Measurements from ENCODE around the gene MPO. TPM values are rescaled to one million over a fixed set of nuclear protein-coding genes. Genes with fewer than 3 reads are reported as not detected.

Gene MPO
- total RNA-seq, 1 experiment from 2014 or later, result not detected

DNA sequence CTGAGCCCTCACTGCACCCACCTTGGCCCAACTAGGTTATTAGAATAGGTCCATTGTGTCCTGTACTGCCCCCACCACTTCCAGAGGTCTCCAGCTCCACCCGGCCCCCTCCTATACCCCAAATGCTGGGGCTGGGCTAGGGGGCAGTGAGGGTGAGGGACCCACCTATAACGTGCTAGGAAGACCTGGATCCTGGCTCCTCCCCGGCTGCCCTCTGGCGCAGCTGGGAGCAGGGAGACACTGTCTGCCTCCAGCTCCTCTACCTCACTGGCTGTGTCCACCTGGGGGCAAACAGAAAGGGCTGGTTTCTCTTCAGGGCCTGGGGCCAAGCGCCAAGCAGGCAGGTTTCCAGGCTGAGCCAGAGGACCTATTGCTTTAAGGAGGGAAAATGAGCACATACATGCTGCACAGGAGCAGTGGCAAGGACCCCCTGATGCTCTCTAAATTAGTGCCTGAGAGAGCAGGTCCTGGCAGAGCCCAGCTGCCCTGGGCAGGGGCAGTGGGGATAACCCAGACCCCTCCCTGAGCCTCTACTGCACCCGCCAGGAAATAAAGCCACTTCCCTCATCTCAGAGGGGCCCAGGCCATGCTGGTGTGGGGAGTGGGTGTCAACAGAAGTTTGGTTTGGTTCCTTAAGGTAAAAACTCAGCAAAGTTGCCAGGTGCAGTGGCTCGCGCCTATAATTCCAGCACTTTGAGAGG is 35.7 kb upstream of the MPO start:
- H3K9me3 Mint-ChIP-seq, result no peaks in the 10 kb centered on the region
- no peak overlapping the region for H3K4me3 Mint-ChIP-seq
- TF ChIP-seq, protein P1, sequence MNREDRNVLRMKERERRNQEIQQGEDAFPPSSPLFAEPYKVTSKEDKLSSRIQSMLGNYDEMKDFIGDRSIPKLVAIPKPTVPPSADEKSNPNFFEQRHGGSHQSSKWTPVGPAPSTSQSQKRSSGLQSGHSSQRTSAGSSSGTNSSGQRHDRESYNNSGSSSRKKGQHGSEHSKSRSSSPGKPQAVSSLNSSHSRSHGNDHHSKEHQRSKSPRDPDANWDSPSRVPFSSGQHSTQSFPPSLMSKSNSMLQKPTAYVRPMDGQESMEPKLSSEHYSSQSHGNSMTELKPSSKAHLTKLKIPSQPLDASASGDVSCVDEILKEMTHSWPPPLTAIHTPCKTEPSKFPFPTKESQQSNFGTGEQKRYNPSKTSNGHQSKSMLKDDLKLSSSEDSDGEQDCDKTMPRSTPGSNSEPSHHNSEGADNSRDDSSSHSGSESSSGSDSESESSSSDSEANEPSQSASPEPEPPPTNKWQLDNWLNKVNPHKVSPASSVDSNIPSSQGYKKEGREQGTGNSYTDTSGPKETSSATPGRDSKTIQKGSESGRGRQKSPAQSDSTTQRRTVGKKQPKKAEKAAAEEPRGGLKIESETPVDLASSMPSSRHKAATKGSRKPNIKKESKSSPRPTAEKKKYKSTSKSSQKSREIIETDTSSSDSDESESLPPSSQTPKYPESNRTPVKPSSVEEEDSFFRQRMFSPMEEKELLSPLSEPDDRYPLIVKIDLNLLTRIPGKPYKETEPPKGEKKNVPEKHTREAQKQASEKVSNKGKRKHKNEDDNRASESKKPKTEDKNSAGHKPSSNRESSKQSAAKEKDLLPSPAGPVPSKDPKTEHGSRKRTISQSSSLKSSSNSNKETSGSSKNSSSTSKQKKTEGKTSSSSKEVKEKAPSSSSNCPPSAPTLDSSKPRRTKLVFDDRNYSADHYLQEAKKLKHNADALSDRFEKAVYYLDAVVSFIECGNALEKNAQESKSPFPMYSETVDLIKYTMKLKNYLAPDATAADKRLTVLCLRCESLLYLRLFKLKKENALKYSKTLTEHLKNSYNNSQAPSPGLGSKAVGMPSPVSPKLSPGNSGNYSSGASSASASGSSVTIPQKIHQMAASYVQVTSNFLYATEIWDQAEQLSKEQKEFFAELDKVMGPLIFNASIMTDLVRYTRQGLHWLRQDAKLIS (CRISPR knock-in tag; IDR thresholded peaks at IDR 0.05; ENCODE audit: borderline replicate concordance), result no peak
- TF ChIP-seq, protein P2, sequence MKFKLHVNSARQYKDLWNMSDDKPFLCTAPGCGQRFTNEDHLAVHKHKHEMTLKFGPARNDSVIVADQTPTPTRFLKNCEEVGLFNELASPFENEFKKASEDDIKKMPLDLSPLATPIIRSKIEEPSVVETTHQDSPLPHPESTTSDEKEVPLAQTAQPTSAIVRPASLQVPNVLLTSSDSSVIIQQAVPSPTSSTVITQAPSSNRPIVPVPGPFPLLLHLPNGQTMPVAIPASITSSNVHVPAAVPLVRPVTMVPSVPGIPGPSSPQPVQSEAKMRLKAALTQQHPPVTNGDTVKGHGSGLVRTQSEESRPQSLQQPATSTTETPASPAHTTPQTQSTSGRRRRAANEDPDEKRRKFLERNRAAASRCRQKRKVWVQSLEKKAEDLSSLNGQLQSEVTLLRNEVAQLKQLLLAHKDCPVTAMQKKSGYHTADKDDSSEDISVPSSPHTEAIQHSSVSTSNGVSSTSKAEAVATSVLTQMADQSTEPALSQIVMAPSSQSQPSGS (CRISPR knock-in tag; IDR thresholded peaks at IDR 0.05; ENCODE audit: borderline replicate concordance, low read depth), result no peak
- TF ChIP-seq CREM (CRISPR knock-in tag; IDR thresholded peaks at IDR 0.05) (no peak), SP1 (CRISPR knock-in tag; conservative IDR thresholded peaks at IDR 0.05) (no peak), FOXJ3 (CRISPR knock-in tag; IDR thresholded peaks at IDR 0.05; ENCODE audit: borderline replicate concordance) (no peak), ZNF121 (CRISPR knock-in tag; IDR thresholded peaks at IDR 0.05) (no peak), ZNF263 (CRISPR knock-in tag; IDR thresholded peaks at IDR 0.05; ENCODE audit: low read depth) (no peak), PRRX2 (CRISPR knock-in tag; IDR thresholded peaks at IDR 0.05) (no peak), EMX1 (CRISPR knock-in tag; IDR thresholded peaks at IDR 0.05) (no peak), SMAD4 (CRISPR knock-in tag; IDR thresholded peaks at IDR 0.05) (no peak), NFE2L1 (CRISPR knock-in tag; IDR thresholded peaks at IDR 0.05) (no peak)
- TF ChIP-seq, protein P3, sequence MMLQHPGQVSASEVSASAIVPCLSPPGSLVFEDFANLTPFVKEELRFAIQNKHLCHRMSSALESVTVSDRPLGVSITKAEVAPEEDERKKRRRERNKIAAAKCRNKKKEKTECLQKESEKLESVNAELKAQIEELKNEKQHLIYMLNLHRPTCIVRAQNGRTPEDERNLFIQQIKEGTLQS (CRISPR knock-in tag; conservative IDR thresholded peaks at IDR 0.05), result no peak
- TF ChIP-seq, protein P4, sequence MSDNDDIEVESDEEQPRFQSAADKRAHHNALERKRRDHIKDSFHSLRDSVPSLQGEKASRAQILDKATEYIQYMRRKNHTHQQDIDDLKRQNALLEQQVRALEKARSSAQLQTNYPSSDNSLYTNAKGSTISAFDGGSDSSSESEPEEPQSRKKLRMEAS (CRISPR knock-in tag; IDR thresholded peaks at IDR 0.05), result no peak
- TF ChIP-seq, protein P5, sequence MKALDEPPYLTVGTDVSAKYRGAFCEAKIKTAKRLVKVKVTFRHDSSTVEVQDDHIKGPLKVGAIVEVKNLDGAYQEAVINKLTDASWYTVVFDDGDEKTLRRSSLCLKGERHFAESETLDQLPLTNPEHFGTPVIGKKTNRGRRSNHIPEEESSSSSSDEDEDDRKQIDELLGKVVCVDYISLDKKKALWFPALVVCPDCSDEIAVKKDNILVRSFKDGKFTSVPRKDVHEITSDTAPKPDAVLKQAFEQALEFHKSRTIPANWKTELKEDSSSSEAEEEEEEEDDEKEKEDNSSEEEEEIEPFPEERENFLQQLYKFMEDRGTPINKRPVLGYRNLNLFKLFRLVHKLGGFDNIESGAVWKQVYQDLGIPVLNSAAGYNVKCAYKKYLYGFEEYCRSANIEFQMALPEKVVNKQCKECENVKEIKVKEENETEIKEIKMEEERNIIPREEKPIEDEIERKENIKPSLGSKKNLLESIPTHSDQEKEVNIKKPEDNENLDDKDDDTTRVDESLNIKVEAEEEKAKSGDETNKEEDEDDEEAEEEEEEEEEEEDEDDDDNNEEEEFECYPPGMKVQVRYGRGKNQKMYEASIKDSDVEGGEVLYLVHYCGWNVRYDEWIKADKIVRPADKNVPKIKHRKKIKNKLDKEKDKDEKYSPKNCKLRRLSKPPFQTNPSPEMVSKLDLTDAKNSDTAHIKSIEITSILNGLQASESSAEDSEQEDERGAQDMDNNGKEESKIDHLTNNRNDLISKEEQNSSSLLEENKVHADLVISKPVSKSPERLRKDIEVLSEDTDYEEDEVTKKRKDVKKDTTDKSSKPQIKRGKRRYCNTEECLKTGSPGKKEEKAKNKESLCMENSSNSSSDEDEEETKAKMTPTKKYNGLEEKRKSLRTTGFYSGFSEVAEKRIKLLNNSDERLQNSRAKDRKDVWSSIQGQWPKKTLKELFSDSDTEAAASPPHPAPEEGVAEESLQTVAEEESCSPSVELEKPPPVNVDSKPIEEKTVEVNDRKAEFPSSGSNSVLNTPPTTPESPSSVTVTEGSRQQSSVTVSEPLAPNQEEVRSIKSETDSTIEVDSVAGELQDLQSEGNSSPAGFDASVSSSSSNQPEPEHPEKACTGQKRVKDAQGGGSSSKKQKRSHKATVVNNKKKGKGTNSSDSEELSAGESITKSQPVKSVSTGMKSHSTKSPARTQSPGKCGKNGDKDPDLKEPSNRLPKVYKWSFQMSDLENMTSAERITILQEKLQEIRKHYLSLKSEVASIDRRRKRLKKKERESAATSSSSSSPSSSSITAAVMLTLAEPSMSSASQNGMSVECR (CRISPR knock-in tag; IDR thresholded peaks at IDR 0.05; ENCODE audit: borderline replicate concordance), result no peak
- TF ChIP-seq, protein P6, sequence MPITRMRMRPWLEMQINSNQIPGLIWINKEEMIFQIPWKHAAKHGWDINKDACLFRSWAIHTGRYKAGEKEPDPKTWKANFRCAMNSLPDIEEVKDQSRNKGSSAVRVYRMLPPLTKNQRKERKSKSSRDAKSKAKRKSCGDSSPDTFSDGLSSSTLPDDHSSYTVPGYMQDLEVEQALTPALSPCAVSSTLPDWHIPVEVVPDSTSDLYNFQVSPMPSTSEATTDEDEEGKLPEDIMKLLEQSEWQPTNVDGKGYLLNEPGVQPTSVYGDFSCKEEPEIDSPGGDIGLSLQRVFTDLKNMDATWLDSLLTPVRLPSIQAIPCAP (CRISPR knock-in tag; IDR thresholded peaks at IDR 0.05), result no peak
- TF ChIP-seq, protein P7, sequence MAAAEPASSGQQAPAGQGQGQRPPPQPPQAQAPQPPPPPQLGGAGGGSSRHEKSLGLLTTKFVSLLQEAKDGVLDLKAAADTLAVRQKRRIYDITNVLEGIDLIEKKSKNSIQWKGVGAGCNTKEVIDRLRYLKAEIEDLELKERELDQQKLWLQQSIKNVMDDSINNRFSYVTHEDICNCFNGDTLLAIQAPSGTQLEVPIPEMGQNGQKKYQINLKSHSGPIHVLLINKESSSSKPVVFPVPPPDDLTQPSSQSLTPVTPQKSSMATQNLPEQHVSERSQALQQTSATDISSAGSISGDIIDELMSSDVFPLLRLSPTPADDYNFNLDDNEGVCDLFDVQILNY (CRISPR knock-in tag; IDR thresholded peaks at IDR 0.05), result no peak
- TF ChIP-seq, protein P8, sequence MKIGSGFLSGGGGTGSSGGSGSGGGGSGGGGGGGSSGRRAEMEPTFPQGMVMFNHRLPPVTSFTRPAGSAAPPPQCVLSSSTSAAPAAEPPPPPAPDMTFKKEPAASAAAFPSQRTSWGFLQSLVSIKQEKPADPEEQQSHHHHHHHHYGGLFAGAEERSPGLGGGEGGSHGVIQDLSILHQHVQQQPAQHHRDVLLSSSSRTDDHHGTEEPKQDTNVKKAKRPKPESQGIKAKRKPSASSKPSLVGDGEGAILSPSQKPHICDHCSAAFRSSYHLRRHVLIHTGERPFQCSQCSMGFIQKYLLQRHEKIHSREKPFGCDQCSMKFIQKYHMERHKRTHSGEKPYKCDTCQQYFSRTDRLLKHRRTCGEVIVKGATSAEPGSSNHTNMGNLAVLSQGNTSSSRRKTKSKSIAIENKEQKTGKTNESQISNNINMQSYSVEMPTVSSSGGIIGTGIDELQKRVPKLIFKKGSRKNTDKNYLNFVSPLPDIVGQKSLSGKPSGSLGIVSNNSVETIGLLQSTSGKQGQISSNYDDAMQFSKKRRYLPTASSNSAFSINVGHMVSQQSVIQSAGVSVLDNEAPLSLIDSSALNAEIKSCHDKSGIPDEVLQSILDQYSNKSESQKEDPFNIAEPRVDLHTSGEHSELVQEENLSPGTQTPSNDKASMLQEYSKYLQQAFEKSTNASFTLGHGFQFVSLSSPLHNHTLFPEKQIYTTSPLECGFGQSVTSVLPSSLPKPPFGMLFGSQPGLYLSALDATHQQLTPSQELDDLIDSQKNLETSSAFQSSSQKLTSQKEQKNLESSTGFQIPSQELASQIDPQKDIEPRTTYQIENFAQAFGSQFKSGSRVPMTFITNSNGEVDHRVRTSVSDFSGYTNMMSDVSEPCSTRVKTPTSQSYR (CRISPR knock-in tag; IDR thresholded peaks at IDR 0.05), result no peak
- H3K4me1 Mint-ChIP-seq, result peaks cover 5% of the 10 kb centered on the region
- ChIA-PET POLR2A (interaction anchor here (1.5 to 2.0 kb wide), 2 partner anchors 19 to 28 kb away, joined by 4 to 7 read pairs; no protein-coding TSS in a partner anchor), CTCF (interaction anchor here (1.2 to 8.3 kb wide), 20 partner anchors 10 to 198 kb away, joined by 3 to 97 read pairs (median 11); partner anchors contain the start of genes HSF5, MKS1, MTMR4 and RNF43)
- peaks cover 12% of the 10 kb centered on the region for H3K27me3 Mint-ChIP-seq (ENCODE audit: low read depth)
- no peak overlapping the region for H3K27ac Mint-ChIP-seq
- DNase-seq (ENCODE audit: low spot score), result no peak
- no peaks in the 10 kb centered on the region for H3K36me3 Mint-ChIP-seq
- no peak for ATAC-seq
